ENCODE measurements around the gene SAMD1. TPM values are rescaled to one million over a fixed set of nuclear protein-coding genes. Genes with fewer than 3 reads are reported as not detected.

SAMD1 gene
- total RNA-seq, 1 donor, result 27.9 TPM

DNA sequence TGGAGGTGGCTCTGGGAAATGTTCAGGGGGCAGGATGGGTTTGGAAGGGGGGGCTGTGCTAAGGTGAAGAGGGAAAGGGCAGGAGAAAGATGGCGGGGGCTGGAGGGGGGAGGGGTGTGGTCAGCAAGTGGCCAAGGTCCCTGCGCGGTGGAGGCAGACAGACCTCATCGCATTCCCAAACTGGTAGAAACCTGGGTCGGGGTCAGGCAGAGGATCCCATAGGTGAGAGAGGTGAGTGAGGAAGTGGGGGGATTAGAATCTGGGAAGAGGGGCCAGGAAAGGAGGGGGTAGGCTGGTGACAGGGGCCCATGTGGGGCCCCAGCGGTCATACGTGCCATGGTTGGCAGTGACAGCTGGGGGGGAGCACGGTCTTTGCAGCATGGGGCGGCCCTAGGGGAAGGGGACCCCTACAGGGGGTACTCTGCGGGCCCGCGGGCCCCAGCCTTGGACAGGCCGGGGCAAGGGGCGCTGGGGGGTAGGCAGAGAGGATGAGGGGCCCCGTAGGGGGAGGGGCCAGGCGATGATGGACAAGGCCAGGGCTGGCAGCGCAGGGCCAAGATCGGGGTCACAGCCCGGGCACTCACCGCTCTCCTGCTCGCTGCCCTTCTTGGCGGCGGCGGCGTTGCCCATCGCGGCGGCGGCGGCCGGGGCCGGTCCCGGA lies 26.5 kb upstream of the SAMD1 start:
- no peak overlapping the region for H2AFZ ChIP-seq (ENCODE audit: low read length)

GRCh38 chr19:14116525-14116917 lies 26.0 kb upstream of the SAMD1 start:
- peak overlapping the region; percentile 91 for H3K4me3 ChIP-seq (ENCODE audit: insufficient read depth, low read length)
- peak overlapping the region; percentile 84 for H3K4me2 ChIP-seq (ENCODE audit: insufficient read depth, low read length)
- H3K9me3 ChIP-seq (ENCODE audit: low read depth, low read length), result no peaks in the 10 kb centered on the region
- H3K27ac ChIP-seq (ENCODE audit: low read depth, low read length), result peak overlapping the region; percentile 40
- no peak overlapping the region for H2AFZ ChIP-seq (ENCODE audit: low read length)
- peaks cover 59% of the 10 kb centered on the region for H3K79me2 ChIP-seq (ENCODE audit: insufficient read depth, low read length)
- no peaks in the 10 kb centered on the region for H3K27me3 ChIP-seq (ENCODE audit: insufficient read depth, low read length)
- H3K36me3 ChIP-seq (ENCODE audit: insufficient read depth, low read length), result peaks cover 2% of the 10 kb centered on the region
- peaks cover 10% of the 10 kb centered on the region for H4K20me1 ChIP-seq (ENCODE audit: insufficient read depth, low read length)
- peaks cover 48% of the 10 kb centered on the region for H3K4me1 ChIP-seq (ENCODE audit: insufficient read depth, low read length)
- DNase-seq (ENCODE audit: insufficient read length, low spot score, missing footprints), result peak; percentile 31
- TF ChIP-seq CTCF (IDR thresholded peaks at IDR 0.05; ENCODE audit: extremely low read depth, low read depth, low read length), result no peak

More for the DNA sequence above, 26.5 kb upstream of the SAMD1 start:
- TF ChIP-seq CTCF (IDR thresholded peaks at IDR 0.05; ENCODE audit: extremely low read depth, low read depth, low read length), result no peak
- Histone ChIP-seq H3K27me3 (ENCODE audit: insufficient read depth, low read length) (no peaks in the 10 kb centered on the region), H3K4me1 (ENCODE audit: insufficient read depth, low read length) (peaks cover 48% of the 10 kb centered on the region), H3K79me2 (ENCODE audit: insufficient read depth, low read length) (peaks cover 53% of the 10 kb centered on the region), H3K4me2 (ENCODE audit: insufficient read depth, low read length) (peak overlapping the region; percentile 84), H3K27ac (ENCODE audit: low read depth, low read length) (peak overlapping the region; percentile 40), H4K20me1 (ENCODE audit: insufficient read depth, low read length) (peaks cover 10% of the 10 kb centered on the region), H3K4me3 (ENCODE audit: insufficient read depth, low read length) (peak overlapping the region; percentile 91), H3K36me3 (ENCODE audit: insufficient read depth, low read length) (no peaks in the 10 kb centered on the region), H3K9me3 (ENCODE audit: low read depth, low read length) (no peaks in the 10 kb centered on the region)
- DNase-seq (ENCODE audit: insufficient read length, low spot score, missing footprints), result peak; percentile 73

GRCh38 chr19:14115756-14116155 lies 25.2 kb upstream of the SAMD1 start:
- peak overlapping the region; percentile 91 for H3K4me3 ChIP-seq (ENCODE audit: insufficient read depth, low read length)
- no peak overlapping the region for H2AFZ ChIP-seq (ENCODE audit: low read length)
- peak overlapping the region; percentile 40 for H3K27ac ChIP-seq (ENCODE audit: low read depth, low read length)
- no peaks in the 10 kb centered on the region for H3K27me3 ChIP-seq (ENCODE audit: insufficient read depth, low read length)
- H3K4me2 ChIP-seq (ENCODE audit: insufficient read depth, low read length), result peak overlapping the region; percentile 84
- H3K4me1 ChIP-seq (ENCODE audit: insufficient read depth, low read length), result peaks cover 48% of the 10 kb centered on the region
- no peak for TF ChIP-seq CTCF (IDR thresholded peaks at IDR 0.05; ENCODE audit: extremely low read depth, low read depth, low read length)
- DNase-seq (ENCODE audit: insufficient read length, low spot score, missing footprints), result peak; percentile 9
- peaks cover 65% of the 10 kb centered on the region for H3K79me2 ChIP-seq (ENCODE audit: insufficient read depth, low read length)
- peaks cover 10% of the 10 kb centered on the region for H4K20me1 ChIP-seq (ENCODE audit: insufficient read depth, low read length)
- H3K36me3 ChIP-seq (ENCODE audit: insufficient read depth, low read length), result peaks cover 6% of the 10 kb centered on the region
- no peaks in the 10 kb centered on the region for H3K9me3 ChIP-seq (ENCODE audit: low read depth, low read length)

- Histone ChIP-seq H3K36me3 (ENCODE audit: insufficient read depth, low read length) (peaks cover 6% of the 10 kb centered on the region), H3K79me2 (ENCODE audit: insufficient read depth, low read length) (peaks cover 74% of the 10 kb centered on the region), H4K20me1 (ENCODE audit: insufficient read depth, low read length) (peaks cover 10% of the 10 kb centered on the region), H2AFZ (ENCODE audit: low read length) (no peak overlapping the region), H3K27ac (ENCODE audit: low read depth, low read length) (no peak overlapping the region), H3K27me3 (ENCODE audit: insufficient read depth, low read length) (no peaks in the 10 kb centered on the region), H3K4me2 (ENCODE audit: insufficient read depth, low read length) (no peak overlapping the region), H3K9me3 (ENCODE audit: low read depth, low read length) (no peaks in the 10 kb centered on the region), H3K4me1 (ENCODE audit: insufficient read depth, low read length) (peaks cover 48% of the 10 kb centered on the region), H3K4me3 (ENCODE audit: insufficient read depth, low read length) (no peak overlapping the region)
- TF ChIP-seq CTCF (IDR thresholded peaks at IDR 0.05; ENCODE audit: extremely low read depth, low read depth, low read length), result peak; percentile 46
- peak; percentile 92 for DNase-seq (ENCODE audit: insufficient read length, low spot score, missing footprints)
These were observed 24.3 kb upstream of the SAMD1 start for GRCh38 chr19:14114854-14115253.

Measured in osteoblast (primary cell).